Upper lobe of right lung (tissue), 1 donor: ENCODE measurements around the gene FTCD. TPM values are rescaled to one million over a fixed set of nuclear protein-coding genes. Genes with fewer than 3 reads are reported as not detected.
A peak's percentile ranks its signal among the peaks of the same experiment; 100 is the strongest.

Experiments
- ATAC-seq: fragments of 200-7000 bp; cut with Tn5 transposase; one replicate; pipeline ENCODE4 v1.9.1; 2020; ENCODE audit warnings: mild to moderate bottlenecking, moderate library complexity
- DNase-seq: peaks from one replicate; pipeline ENCODE4 v3.0.0-alpha.2; 2020
- H3K27ac ChIP-seq: fragments of 200-600 bp; one replicate; pipeline ENCODE4 v1.8.0; 2022
- H3K27me3 ChIP-seq: fragments of 200-600 bp; one replicate; pipeline ENCODE4 v1.8.0; 2022; ENCODE audit warnings: mild to moderate bottlenecking
- H3K36me3 ChIP-seq: fragments of 200-600 bp; one replicate; pipeline ENCODE4 v1.8.0; 2022
- H3K4me1 ChIP-seq: fragments of 200-600 bp; one replicate; pipeline ENCODE4 v1.8.0; 2022
- H3K4me3 ChIP-seq: fragments of 200-600 bp; one replicate; pipeline ENCODE4 v1.8.0; 2022; ENCODE audit warnings: mild to moderate bottlenecking
- H3K9me3 ChIP-seq: fragments of 200-600 bp; one replicate; pipeline ENCODE4 v1.8.0; 2022
- CTCF ChIP-seq: fragments of 200-600 bp; IDR thresholded peaks from one replicate; pipeline ENCODE4 v1.8.0; 2022; ENCODE audit warnings: antibody characterized with exemption
- intact Hi-C: fragments of 100-400 bp; cut with DNase I; formaldehyde crosslinking; loops from one replicate; pipeline ENCODE4 v1.11.0; 2022
- total RNA-seq: library from RNA; stranded (reverse); fragmentation: NEBNext Ultra II Directional; extraction: Animal tissue kit (Norgen Biotek cat#: 25700); gene quantifications from one replicate; pipeline ENCODE4 v1.2.1, GENCODE V29; 2021
- donor health status: DM: no; HTN: yes; CAD: no; lungs with severe emphysema.

FTCD gene
- total RNA-seq, 1 donor from 2014 or later: 0.46 TPM

GRCh38 chr21:46157396-46157986, 2.1 kb upstream of the FTCD start:
- Histone ChIP-seq H3K9me3 (no peaks in the 10 kb centered on the region), H3K36me3 (no peaks in the 10 kb centered on the region), H3K27ac (no peak overlapping the region), H3K4me1 (peaks cover 10% of the 10 kb centered on the region), H3K4me3 (no peak overlapping the region), H3K27me3 (no peaks in the 10 kb centered on the region)
- TF ChIP-seq CTCF: no peak
- DNase-seq: peak; percentile 32
- intact Hi-C loops: no loop called here
- no peak for ATAC-seq

GRCh38 chr21:46156678-46157077, 1.3 kb upstream of the FTCD start:
- no peak for DNase-seq

GRCh38 chr21:46156378-46156645, 933 bp upstream of the FTCD start:
- no peak for ATAC-seq

More at GRCh38 chr21:46156678-46157077, 1.3 kb upstream of the FTCD start:
- TF ChIP-seq CTCF: no peak
- Histone ChIP-seq H3K4me1 (peaks cover 10% of the 10 kb centered on the region), H3K4me3 (no peak overlapping the region), H3K27ac (no peak overlapping the region), H3K9me3 (no peaks in the 10 kb centered on the region), H3K27me3 (no peaks in the 10 kb centered on the region), H3K36me3 (no peaks in the 10 kb centered on the region)
- intact Hi-C loops: no loop called here
- ATAC-seq: no peak

GRCh38 chr21:46154955-46155513, 345 bp downstream of the FTCD start:
- intact Hi-C loops: no loop called here
- ATAC-seq: no peak
- Histone ChIP-seq H3K36me3 (no peaks in the 10 kb centered on the region), H3K9me3 (no peaks in the 10 kb centered on the region), H3K4me3 (no peak overlapping the region), H3K27me3 (no peaks in the 10 kb centered on the region), H3K27ac (no peak overlapping the region), H3K4me1 (peaks cover 10% of the 10 kb centered on the region)
- peak; percentile 59 for DNase-seq
- no peak for TF ChIP-seq CTCF

More at GRCh38 chr21:46156378-46156645, 933 bp upstream of the FTCD start:
- no peak for TF ChIP-seq CTCF
- Histone ChIP-seq H3K36me3 (no peaks in the 10 kb centered on the region), H3K9me3 (no peaks in the 10 kb centered on the region), H3K27me3 (no peaks in the 10 kb centered on the region), H3K4me3 (no peak overlapping the region), H3K27ac (no peak overlapping the region), H3K4me1 (peaks cover 10% of the 10 kb centered on the region)
- intact Hi-C loops: no loop called here
- peak; percentile 30 for DNase-seq

GRCh38 chr21:46154155-46154954, 1.0 kb downstream of the FTCD start:
- intact Hi-C loops: no loop called here
- no peak overlapping the region for H3K27ac ChIP-seq
- no peaks in the 10 kb centered on the region for H3K9me3 ChIP-seq
- TF ChIP-seq CTCF: no peak
- H3K4me1 ChIP-seq: peaks cover 10% of the 10 kb centered on the region
- no peaks in the 10 kb centered on the region for H3K27me3 ChIP-seq
- DNase-seq (peak; percentile 61), ATAC-seq (no peak)
- no peak overlapping the region for H3K4me3 ChIP-seq
- no peaks in the 10 kb centered on the region for H3K36me3 ChIP-seq
